ENCODE data around the gene FNDC3B. TPM values are rescaled to one million over a fixed set of nuclear protein-coding genes. Genes with fewer than 3 reads are reported as not detected.
A peak's percentile ranks its signal among the peaks of the same experiment; 100 is the strongest.

Gene FNDC3B
- polyA plus RNA-seq, 2 of the 4 experiments (the other 2 are of a cell fraction): 29.5 to 33.6 TPM

- DNase-seq (ENCODE audit: low read depth in 1 of 2, low spot score in 1 of 2): no peak
- no peak for FAIRE-seq
- no peak overlapping the region for H3K4me3 ChIP-seq
- H3K4me1 ChIP-seq: peaks cover 62% of the 10 kb centered on the region
- POLR2A ChIA-PET: no interaction called here
- TF ChIP-seq RCOR1 (IDR thresholded peaks at IDR 0.05; ENCODE audit: low read depth, low read length): no peak
- 0 out of 6 replicates have a peak, but pooled peaks of 1 of the 2 experiments have one; percentile 13 for ATAC-seq
- peak overlapping the region in 1 of 2 experiments; percentile 63; a peak in 2 of 6 replicates for H3K27ac ChIP-seq
- WGBS (ENCODE audit: missing lambda C conversion rate): 74% methylated on average over 5 of the region's 5 CpGs
- CTCF ChIA-PET: no interaction called here
- H3K9me3 ChIP-seq: no peaks in the 10 kb centered on the region
- H3K4me2 ChIP-seq: 0 out of 3 replicates have a peak overlapping the region, but pooled peaks have one; percentile 21
Observed at GRCh38 chr3:172261054-172261453, 221.7 kb downstream of the FNDC3B start.

- Histone ChIP-seq H3K9me3 (no peaks in the 10 kb centered on the region), H3K4me3 (no peak overlapping the region), H3K4me1 (peaks cover 41% of the 10 kb centered on the region), H3K4me2 (no peak overlapping the region), H3K27ac (no peak overlapping the region)
- ATAC-seq (no peak), FAIRE-seq (no peak), DNase-seq (ENCODE audit: low read depth in 1 of 2, low spot score in 1 of 2) (no peak)
- no peak for TF ChIP-seq TFCP2L1 (CRISPR knock-in tag; IDR thresholded peaks at IDR 0.05)
- no peak for TF ChIP-seq POLR2A (IDR thresholded peaks at IDR 0.05; ENCODE audit: low read length)
- no peak for TF ChIP-seq BHLHE40 (IDR thresholded peaks at IDR 0.05; ENCODE audit: low read depth, low read length)
- TF ChIP-seq EHF (CRISPR knock-in tag; IDR thresholded peaks at IDR 0.05): no peak
- no peak for TF ChIP-seq ZC3H11A (IDR thresholded peaks at IDR 0.05)
- TF ChIP-seq HOXB13 (CRISPR knock-in tag; IDR thresholded peaks at IDR 0.05; ENCODE audit: low read depth): no peak
- TF ChIP-seq RAD21 (conservative IDR thresholded peaks at IDR 0.05 in 1 of 2, IDR thresholded peaks at IDR 0.05 in 1 of 2): no peak
- TF ChIP-seq RNF2 (IDR thresholded peaks at IDR 0.05; ENCODE audit: borderline replicate concordance, low read depth): no peak
- no peak for TF ChIP-seq ZSCAN20 (CRISPR knock-in tag; IDR thresholded peaks at IDR 0.05)
- TF ChIP-seq FOSB (CRISPR knock-in tag; IDR thresholded peaks at IDR 0.05): no peak
- no peak for TF ChIP-seq CTCF (IDR thresholded peaks at IDR 0.05)
- no peak for TF ChIP-seq HOXB5 (CRISPR knock-in tag; IDR thresholded peaks at IDR 0.05)
- TF ChIP-seq CHD4 (IDR thresholded peaks at IDR 0.05; ENCODE audit: borderline replicate concordance): no peak
- TF ChIP-seq E2F6 (IDR thresholded peaks at IDR 0.05; ENCODE audit: borderline replicate concordance, low read depth): no peak
- no peak for TF ChIP-seq KDM5A (IDR thresholded peaks at IDR 0.05)
- TF ChIP-seq NR3C1 (IDR thresholded peaks at IDR 0.05): no peak
- no peak for TF ChIP-seq FOSL2 (IDR thresholded peaks at IDR 0.05)
- no peak for TF ChIP-seq FOSL2 (CRISPR knock-in tag; IDR thresholded peaks at IDR 0.05)
- WGBS (ENCODE audit: missing lambda C conversion rate): 91% methylated on average over 1 of the region's 1 CpG
- POLR2A ChIA-PET: interaction anchor here (0.6 kb wide), 1 partner anchor 291 kb away, joined by 5 read pairs; no protein-coding TSS in a partner anchor
- CTCF ChIA-PET: interaction anchor here (0.6 kb wide), 1 partner anchor 1958 kb away, joined by 3 read pairs; no protein-coding TSS in a partner anchor
Observed at GRCh38 chr3:172262991-172263608, 223.7 kb downstream of the FNDC3B start.

GRCh38 chr3:172263781-172264486 is 224.6 kb downstream of the FNDC3B start:
- POLR2A ChIA-PET: no interaction called here
- ATAC-seq (no peak), FAIRE-seq (no peak), DNase-seq (ENCODE audit: low read depth in 1 of 2, low spot score in 1 of 2) (no peak)
- CTCF ChIA-PET: no interaction called here
- H3K4me1 ChIP-seq: peaks cover 33% of the 10 kb centered on the region
- H3K4me2 ChIP-seq: no peak overlapping the region
- TF ChIP-seq MAX (IDR thresholded peaks at IDR 0.05): no peak
- no peak for TF ChIP-seq EP300 (IDR thresholded peaks at IDR 0.05)
- TF ChIP-seq ZNF302 (CRISPR knock-in tag; IDR thresholded peaks at IDR 0.05): no peak
- TF ChIP-seq HEYL (CRISPR knock-in tag; IDR thresholded peaks at IDR 0.05): no peak
- no peak for TF ChIP-seq JUN (IDR thresholded peaks at IDR 0.05)
- no peak for TF ChIP-seq NR3C1 (IDR thresholded peaks at IDR 0.05)
- no peak for TF ChIP-seq NFE2L2 (conservative IDR thresholded peaks at IDR 0.05; ENCODE audit: low read length)
- no peak for TF ChIP-seq MAFK (IDR thresholded peaks at IDR 0.05; ENCODE audit: partially characterized antibody)
- TF ChIP-seq CHD4 (IDR thresholded peaks at IDR 0.05; ENCODE audit: borderline replicate concordance): no peak
- no peak for TF ChIP-seq CTCF (IDR thresholded peaks at IDR 0.05)
- no peak for TF ChIP-seq POLR2A (IDR thresholded peaks at IDR 0.05; ENCODE audit: low read length)
- no peak for TF ChIP-seq ZFP36 (IDR thresholded peaks at IDR 0.05; ENCODE audit: borderline replicate concordance, partially characterized antibody)
- TF ChIP-seq RCOR1 (IDR thresholded peaks at IDR 0.05; ENCODE audit: low read depth, low read length): no peak
- no peak for TF ChIP-seq ESRRA (IDR thresholded peaks at IDR 0.05; ENCODE audit: borderline replicate concordance, low read length)
- H3K4me3 ChIP-seq: no peak overlapping the region
- no peaks in the 10 kb centered on the region for H3K9me3 ChIP-seq
- no peak overlapping the region for H3K27ac ChIP-seq
- WGBS (ENCODE audit: missing lambda C conversion rate): 94% methylated on average over 7 of the region's 7 CpGs

Measured in A549 (cell line).